B cell (primary cell): ENCODE measurements around the gene REC8. TPM values are rescaled to one million over a fixed set of nuclear protein-coding genes. Genes with fewer than 3 reads are reported as not detected.

Experiments used
- ATAC-seq: fragments of 200-7000 bp; cut with Tn5 transposase; one replicate; pipeline ENCODE4 v1.10.0; 2021; ENCODE audit warnings: low read depth, mild to moderate bottlenecking, moderate number of reproducible peaks, moderate library complexity
- CTCF ChIA-PET: fragments of 350-600 bp; sonication (Branson Sonifier 250); formaldehyde crosslinking; loops from one replicate; lab custom pipeline; 2021; ENCODE audit warnings: antibody characterized with exemption, inconsistent platforms; lab: Charles Lee
- POLR2A ChIA-PET: fragments of 350-600 bp; sonication (Branson Sonifier 250); formaldehyde crosslinking; loops from one replicate; lab custom pipeline; 2021; ENCODE audit warnings: antibody characterized with exemption; lab: Charles Lee
- DNase-seq: peaks from one replicate; pipeline ENCODE4 v3.0.0; 2013
- H2AFZ ChIP-seq: 2 replicates; pipeline ENCODE4 v1.6.1; 2012; ENCODE audit warnings: mild to moderate bottlenecking, low read depth, low read length; ENCODE audit not compliant: insufficient read depth, poor library complexity, severe bottlenecking
- H3K27ac ChIP-seq, 2 donors: 1 replicate in 1 of 2; 2 replicates in 1 of 2; pipeline ENCODE4 v1.5.1; 2012 to 2013; ENCODE audit warnings: low read length in 2 of 2, mild to moderate bottlenecking in 2 of 2, moderate library complexity in 1 of 2
- H3K27me3 ChIP-seq, 4 experiments: fragments of 200-600 bp in 1 of 4; sonication (generic) in 1 of 4; replicated peaks in 1 of 4; 1 replicate in 2 of 4; 2 replicates in 2 of 4; pipeline versions ENCODE4 v1.6.1 to v1.7.0; 2013 to 2016; ENCODE audit warnings: low read length in 3 of 4, mild to moderate bottlenecking in 2 of 4, mixed read lengths in 1 of 4, moderate library complexity in 1 of 4; ENCODE audit not compliant: insufficient read depth in 4 of 4, control insufficient read depth in 3 of 4; ENCODE audit errors: control extremely low read depth in 1 of 4
- H3K36me3 ChIP-seq, 2 experiments: replicated peaks in 1 of 2; 1 replicate in 1 of 2; 2 replicates in 1 of 2; pipeline versions ENCODE4 v1.6.1 to v1.7.1; 2013; ENCODE audit warnings: low read length in 1 of 2; ENCODE audit not compliant: insufficient read depth in 2 of 2, control insufficient read depth in 1 of 2; ENCODE audit errors: control extremely low read depth in 1 of 2, extremely low read depth in 1 of 2
- H3K4me1 ChIP-seq, 2 donors: fragments of 200-600 bp in 1 of 2; sonication (generic) in 1 of 2; 1 replicate in 1 of 2; 2 replicates in 1 of 2; pipeline versions ENCODE4 v1.5.1 to v1.6.1; 2013 to 2017; ENCODE audit warnings: low read length in 2 of 2; ENCODE audit not compliant: control insufficient read depth in 2 of 2, insufficient read depth in 2 of 2
- H3K4me2 ChIP-seq: replicated peaks from 2 replicates; pipeline ENCODE3; 2012; ENCODE audit warnings: mild to moderate bottlenecking, low read depth, low read length; ENCODE audit not compliant: poor library complexity, severe bottlenecking
- H3K4me3 ChIP-seq, 5 experiments: fragments of 200-600 bp in 1 of 5; sonication (generic) in 1 of 5; 1 replicate in 3 of 5; 2 replicates in 2 of 5; pipeline versions ENCODE4 v1.5.1 to v1.7.0; 2011 to 2016; ENCODE audit warnings: low read length in 4 of 5, mild to moderate bottlenecking in 4 of 5, low read depth in 2 of 5, control low read depth in 1 of 5, moderate library complexity in 1 of 5; ENCODE audit not compliant: insufficient read depth in 1 of 5; ENCODE audit errors: control extremely low read depth in 1 of 5, extremely low read depth in 1 of 5
- H3K79me2 ChIP-seq: fragments of 200-600 bp; sonication (generic); one replicate; pipeline ENCODE4 v1.6.0; 2016; ENCODE audit warnings: low read length; ENCODE audit not compliant: control insufficient read depth, insufficient read depth
- H3K9ac ChIP-seq: fragments of 200-600 bp; sonication (generic); 2 replicates; pipeline ENCODE4 v1.6.1; 2017; ENCODE audit warnings: mild to moderate bottlenecking, low read length, moderate library complexity
- H3K9me3 ChIP-seq, 3 donors: one replicate each; pipeline versions ENCODE4 v1.6.1 to v1.7.1; 2013; ENCODE audit warnings: low read length in 2 of 3; ENCODE audit not compliant: control insufficient read depth in 2 of 3, insufficient read depth in 1 of 3; ENCODE audit errors: control extremely low read depth in 1 of 3
- H4K20me1 ChIP-seq: 2 replicates; pipeline ENCODE4 v1.6.0; 2012; ENCODE audit warnings: mild to moderate bottlenecking, low read length; ENCODE audit not compliant: insufficient read depth, control insufficient read depth, poor library complexity, severe bottlenecking
- H3K27ac Mint-ChIP-seq: one replicate; pipeline ENCODE4 v1.8.0; 2021; ENCODE audit warnings: mixed read lengths
- H3K27me3 Mint-ChIP-seq: one replicate; pipeline ENCODE4 v1.8.0; 2021; ENCODE audit warnings: mixed read lengths
- H3K4me1 Mint-ChIP-seq: one replicate; pipeline ENCODE4 v1.8.0; 2021; ENCODE audit warnings: mixed read lengths
- H3K4me3 Mint-ChIP-seq: one replicate; pipeline ENCODE4 v1.8.0; 2021; ENCODE audit warnings: mixed read lengths
- H3K9me3 Mint-ChIP-seq: one replicate; pipeline ENCODE4 v1.8.0; 2022; ENCODE audit warnings: mixed read lengths; ENCODE audit not compliant: insufficient read depth
- CTCF ChIP-seq: fragments of 200-600 bp; IDR thresholded peaks from one replicate; pipeline ENCODE4 v1.8.0; 2022; ENCODE audit warnings: antibody characterized with exemption, mild to moderate bottlenecking
- EZH2 ChIP-seq: IDR thresholded peaks from 2 replicates; pipeline ENCODE4 v1.6.1; 2012; ENCODE audit warnings: borderline replicate concordance, low read depth, mild to moderate bottlenecking, moderate library complexity, low read length; ENCODE audit not compliant: insufficient read depth, poor library complexity, severe bottlenecking
- WGBS: methylation state at CpG from one replicate; pipeline ENCODE4 v1.1.5; 2013; ENCODE audit warnings: missing lambda C conversion rate; ENCODE audit not compliant: insufficient coverage; 5-methylcytosine and 5-hydroxymethylcytosine counted together
- intact Hi-C: fragments of 100-400 bp; cut with micrococcal nuclease; formaldehyde crosslinking; loops from one replicate; pipeline ENCODE4 v1.10.0; 2022
- polyA plus RNA-seq: library from polyadenylated mRNA; depleted of rRNA; stranded (reverse); fragments of >200 nt; gene quantifications from 2 replicates; pipeline ENCODE4 v1.2.3, GENCODE V29; 2012
- total RNA-seq, 2 donors: library from RNA; stranded (reverse); fragments of 120-200 nt in 1 of 2; gene quantifications; 1 replicate in 1 of 2; 2 replicates in 1 of 2; pipeline versions ENCODE4 v1.2.3 to v1.2.4, GENCODE V29; 2013 to 2022

The REC8 gene
- total and polyA plus RNA-seq, 2 donors (not counting 1 experiment from before 2014, with no cell fraction given) = 34.0 to 62.1 TPM

GRCh38 chr14:24184104-24184970 lies 12.5 kb downstream of the REC8 start:
- Histone ChIP-seq H3K79me2 (peaks cover 34% of the 10 kb centered on the region), H3K27me3 (no peaks in the 10 kb centered on the region), H3K4me3 (no peak overlapping the region), H2AFZ (no peak overlapping the region), H3K4me2 (no peak overlapping the region), H4K20me1 (no peaks in the 10 kb centered on the region), H3K27ac (no peak overlapping the region), H3K9me3 (no peaks in the 10 kb centered on the region), H3K4me1 (peaks cover 14 to 17% of the 10 kb centered on the region in 2 donors), H3K9ac (no peak overlapping the region), H3K36me3 (peaks cover 5 to 71% of the 10 kb centered on the region in 2 experiments)
- H3K4me3 Mint-ChIP-seq = no peak overlapping the region
- ATAC-seq (no peak), DNase-seq (no peak)
- TF ChIP-seq EZH2 = no peak
- TF ChIP-seq CTCF = no peak
- H3K27me3 Mint-ChIP-seq = no peaks in the 10 kb centered on the region
- intact Hi-C loops = no loop called here
- ChIA-PET CTCF (interaction anchor here (0.5 kb wide), 1 partner anchor 58 kb away, joined by 3 read pairs; no protein-coding TSS in a partner anchor), POLR2A (interaction anchor here (0.8 kb wide), 1 partner anchor 22 kb away, joined by 6 read pairs; no protein-coding TSS in a partner anchor)
- 94% methylated on average over 18 of the region's 19 CpGs for WGBS
- no peak overlapping the region for H3K27ac Mint-ChIP-seq
- H3K9me3 Mint-ChIP-seq = no peaks in the 10 kb centered on the region
- H3K4me1 Mint-ChIP-seq = peaks cover 28% of the 10 kb centered on the region

GRCh38 chr14:24185026-24185425 lies 13.1 kb downstream of the REC8 start:
- POLR2A ChIA-PET = interaction anchor here (0.8 kb wide), 1 partner anchor 23 kb away, joined by 6 read pairs; no protein-coding TSS in a partner anchor
- 97% methylated on average over 5 of the region's 7 CpGs for WGBS
- CTCF ChIA-PET = no interaction called here

More at GRCh38 chr14:24185026-24185425, 13.1 kb downstream of the REC8 start:
- Histone ChIP-seq H3K4me3 (no peak overlapping the region), H3K9me3 (no peaks in the 10 kb centered on the region), H3K4me1 (peaks cover 14 to 17% of the 10 kb centered on the region in 2 donors), H3K27ac (no peak overlapping the region), H4K20me1 (no peaks in the 10 kb centered on the region), H3K79me2 (peaks cover 34% of the 10 kb centered on the region), H3K9ac (no peak overlapping the region), H3K27me3 (no peaks in the 10 kb centered on the region), H2AFZ (no peak overlapping the region), H3K4me2 (no peak overlapping the region), H3K36me3 (peaks cover 4 to 67% of the 10 kb centered on the region in 2 experiments)
- DNase-seq = no peak
- intact Hi-C loops = no loop called here
- Mint-ChIP-seq H3K27ac (no peak overlapping the region), H3K4me1 (peaks cover 27% of the 10 kb centered on the region), H3K9me3 (no peaks in the 10 kb centered on the region), H3K4me3 (no peak overlapping the region), H3K27me3 (no peaks in the 10 kb centered on the region)
- TF ChIP-seq EZH2 (no peak), CTCF (no peak)
- ATAC-seq = no peak
